ENCODE measurements around the gene LRP8. TPM values are rescaled to one million over a fixed set of nuclear protein-coding genes. Genes with fewer than 3 reads are reported as not detected.

The LRP8 gene
- total and polyA plus RNA-seq, 7 experiments from 2014 or later, result 0.64 to 45.8 (median 4.7) TPM

DNA sequence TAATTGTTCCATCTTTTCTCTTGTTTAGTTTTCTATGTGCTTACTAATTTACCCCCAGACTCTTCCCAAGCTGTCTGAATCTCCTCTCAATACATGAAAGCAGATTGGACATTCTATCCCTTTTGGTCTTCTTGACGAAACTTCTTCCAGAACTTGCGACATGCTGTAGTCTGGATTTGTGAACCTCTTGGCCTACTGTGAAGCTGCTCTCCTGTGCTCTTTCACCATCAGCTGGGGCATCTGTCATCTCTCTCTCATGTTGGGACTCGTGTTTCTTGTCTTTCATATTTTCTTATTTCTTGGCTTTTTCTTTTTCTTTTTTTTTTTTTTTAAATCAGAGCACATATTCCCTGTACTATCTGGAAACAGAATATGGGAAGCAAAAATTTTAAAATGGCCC is 124.4 kb downstream of the LRP8 start:
- intact Hi-C loops (cut with micrococcal nuclease), result no loop called here
- H3K36me3 ChIP-seq (ENCODE audit: control insufficient read depth in 2 of 3, insufficient read depth in 3 of 3, low read length in 3 of 3), result peaks cover 3 to 75% (median 9%) of the 10 kb centered on the region in 3 experiments
- H3K4me3 ChIP-seq (ENCODE audit: low read length), result no peak overlapping the region
- H3K27me3 Mint-ChIP-seq, result no peaks in the 10 kb centered on the region
- H3K36me3 Mint-ChIP-seq, result peaks cover 43 to 72% (median 61%) of the 10 kb centered on the region in 5 donors
- no peak overlapping the region for H3K27ac ChIP-seq (ENCODE audit: low read depth, low read length)
- H3K27ac Mint-ChIP-seq, result peak overlapping the region in 1 of 9 donors; percentile 45
- no peak for ATAC-seq
- POLR2A ChIA-PET, result interaction anchor here (1.0 kb wide), 1 partner anchor 16 kb away, joined by 4 read pairs; no protein-coding TSS in a partner anchor
- CTCF ChIA-PET, result no interaction called here
- H3K4me1 ChIP-seq (ENCODE audit: control insufficient read depth in 2 of 2, insufficient read depth in 2 of 2, low read length in 2 of 2), result peaks cover 0 to 2% of the 10 kb centered on the region in 2 donors
- peaks cover 5 to 27% (median 16%) of the 10 kb centered on the region in 11 donors for H3K9me3 Mint-ChIP-seq
- no peaks in the 10 kb centered on the region for H3K27me3 ChIP-seq (ENCODE audit: control insufficient read depth in 2 of 2, insufficient read depth in 2 of 2, low read length in 2 of 2)
- H3K4me3 Mint-ChIP-seq, result no peak overlapping the region
- DNase-seq, result no peak
- H3K9me3 ChIP-seq (ENCODE audit: control insufficient read depth in 2 of 3, low read length in 3 of 3), result peaks cover 0 to 16% (median 3%) of the 10 kb centered on the region in 3 experiments
- peaks cover 3 to 53% (median 38%) of the 10 kb centered on the region in 7 donors for H3K4me1 Mint-ChIP-seq

DNA sequence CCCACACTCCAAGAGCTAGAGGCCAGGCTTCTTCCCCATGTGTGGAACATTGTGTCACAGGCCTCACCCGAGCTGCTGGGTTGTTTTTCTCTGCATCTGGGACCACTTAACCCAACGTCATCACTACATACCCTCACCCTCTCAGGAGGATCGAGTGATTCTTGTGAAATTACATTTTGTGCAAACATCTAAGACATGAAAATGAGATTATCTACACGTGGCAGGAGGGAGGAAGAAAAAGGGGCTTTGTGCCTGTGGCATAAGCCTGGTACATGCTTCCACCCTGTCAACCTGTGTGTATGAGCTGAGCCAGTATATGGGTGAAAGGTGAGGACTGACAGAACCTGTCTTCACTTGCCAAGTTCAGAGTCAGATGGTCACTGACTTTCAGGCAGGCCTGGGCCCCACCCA is 129.6 kb downstream of the LRP8 start:
- H3K4me3 Mint-ChIP-seq, result peak overlapping the region; percentile 88 to 100 (median 98)
- intact Hi-C loops (cut with micrococcal nuclease), result loop anchor here (5.0 kb wide), 6 partner anchors 181 to 1321 kb away; partner anchors contain the start of genes CC2D1B (in 1 of the 2), ECHDC2 (in 1 of the 2), NDC1 (in 1 of the 2) and NRDC (in 1 of the 2)
- H3K4me1 Mint-ChIP-seq, result peaks cover 16 to 57% (median 45%) of the 10 kb centered on the region in 7 donors
- peaks cover 13 to 29% (median 21%) of the 10 kb centered on the region in 5 donors for H3K36me3 Mint-ChIP-seq
- ATAC-seq, result no peak
- H3K4me1 ChIP-seq (ENCODE audit: control insufficient read depth in 2 of 2, insufficient read depth in 2 of 2, low read length in 2 of 2), result peaks cover 16 to 20% of the 10 kb centered on the region in 2 donors
- no peaks in the 10 kb centered on the region for H3K9me3 Mint-ChIP-seq
- ChIA-PET POLR2A (interaction anchor here (1.0 to 6.3 kb wide), 3 partner anchors 16 to 23 kb away, joined by 3 to 42 read pairs (median 3); partner anchors contain the start of gene CZIB), CTCF (no interaction called here)
- H3K27ac Mint-ChIP-seq, result peak overlapping the region; percentile 90 to 100 (median 97)
- no peaks in the 10 kb centered on the region for H3K9me3 ChIP-seq (ENCODE audit: control insufficient read depth in 2 of 3, low read length in 3 of 3)
- H3K27me3 ChIP-seq (ENCODE audit: control insufficient read depth in 2 of 2, insufficient read depth in 2 of 2, low read length in 2 of 2), result no peaks in the 10 kb centered on the region
- no peaks in the 10 kb centered on the region for H3K27me3 Mint-ChIP-seq
- no peak for DNase-seq
- peak overlapping the region; percentile 98 for H3K27ac ChIP-seq (ENCODE audit: low read depth, low read length)
- peaks cover 0 to 26% (median under 1%) of the 10 kb centered on the region in 3 experiments for H3K36me3 ChIP-seq (ENCODE audit: control insufficient read depth in 2 of 3, insufficient read depth in 3 of 3, low read length in 3 of 3)
- H3K4me3 ChIP-seq (ENCODE audit: low read length), result no peak overlapping the region

DNA sequence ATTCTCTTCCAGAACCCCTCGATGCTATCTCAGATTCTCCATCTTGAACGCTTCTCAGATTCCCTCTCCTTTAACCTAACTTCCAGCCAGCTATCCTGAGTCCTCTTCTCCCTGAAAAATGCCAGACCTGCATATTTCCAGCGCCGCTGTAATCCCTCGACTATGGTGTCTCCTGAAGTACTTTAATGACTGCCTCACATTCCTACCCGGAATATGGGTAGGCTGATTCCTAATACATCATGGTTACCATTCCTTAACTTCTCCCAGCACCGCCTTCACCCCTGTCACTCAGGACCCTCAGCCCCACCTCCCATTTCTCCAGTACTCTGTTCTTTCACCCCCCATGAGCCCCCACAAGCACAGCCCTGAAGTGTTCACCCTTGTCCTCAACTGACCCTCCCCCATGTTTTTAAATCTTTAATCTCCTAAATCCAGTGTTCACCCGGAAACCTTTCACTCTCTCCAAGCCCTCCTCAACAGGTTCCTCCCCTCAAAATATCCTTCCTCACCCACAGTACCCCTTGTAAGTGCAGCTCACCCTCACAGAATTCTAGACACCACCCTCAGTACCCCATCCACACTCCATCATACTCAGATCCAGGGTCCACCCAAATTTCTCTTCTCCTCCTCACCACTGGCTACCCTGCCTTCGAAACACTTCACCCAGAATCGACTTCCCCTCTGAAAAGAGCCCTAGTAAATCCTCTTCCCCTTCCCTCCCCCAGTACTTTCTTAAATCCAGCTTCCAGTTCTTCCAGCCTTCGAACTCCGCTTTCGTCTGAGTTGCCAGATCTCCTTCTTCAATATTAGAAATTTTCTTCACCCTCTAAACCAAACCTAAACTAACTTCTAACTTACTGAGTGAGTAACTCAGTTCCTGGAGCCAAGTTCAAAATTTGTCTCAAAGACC is 130.3 kb downstream of the LRP8 start:
- peaks cover 13 to 50% (median 44%) of the 10 kb centered on the region in 7 donors for H3K4me1 Mint-ChIP-seq
- Histone ChIP-seq H3K4me3 (ENCODE audit: low read length) (peak overlapping the region; percentile 91), H3K4me1 (ENCODE audit: control insufficient read depth in 2 of 2, insufficient read depth in 2 of 2, low read length in 2 of 2) (peaks cover 16 to 20% of the 10 kb centered on the region in 2 donors), H3K9me3 (ENCODE audit: control insufficient read depth in 2 of 3, low read length in 3 of 3) (no peaks in the 10 kb centered on the region), H3K27ac (ENCODE audit: low read depth, low read length) (peak overlapping the region; percentile 98), H3K36me3 (ENCODE audit: control insufficient read depth in 2 of 3, insufficient read depth in 3 of 3, low read length in 3 of 3) (peaks cover 0 to 19% (median 0%) of the 10 kb centered on the region in 3 experiments), H3K27me3 (ENCODE audit: control insufficient read depth in 2 of 2, insufficient read depth in 2 of 2, low read length in 2 of 2) (no peaks in the 10 kb centered on the region)
- no peaks in the 10 kb centered on the region for H3K27me3 Mint-ChIP-seq
- H3K27ac Mint-ChIP-seq, result peak overlapping the region; percentile 90 to 100 (median 97)
- DNase-seq, result no peak
- H3K4me3 Mint-ChIP-seq, result peak overlapping the region; percentile 88 to 100 (median 98)
- peaks cover 0 to 3% (median 0%) of the 10 kb centered on the region in 11 donors for H3K9me3 Mint-ChIP-seq
- CTCF ChIA-PET, result no interaction called here
- intact Hi-C loops (cut with micrococcal nuclease), result loop anchor here (2.0 to 5.0 kb wide), 9 partner anchors 180 to 1320 kb away; partner anchors contain the start of genes NDC1 (in 2 of the 2), NRDC (in 2 of the 2), CC2D1B (in 1 of the 2) and ECHDC2 (in 1 of the 2)
- H3K36me3 Mint-ChIP-seq, result peaks cover 6 to 23% (median 14%) of the 10 kb centered on the region in 5 donors
- POLR2A ChIA-PET, result interaction anchor here (0.7 to 6.3 kb wide), 4 partner anchors 15 to 23 kb away, joined by 3 to 42 read pairs (median 3); partner anchors contain the start of gene CZIB
- no peak for ATAC-seq

DNA sequence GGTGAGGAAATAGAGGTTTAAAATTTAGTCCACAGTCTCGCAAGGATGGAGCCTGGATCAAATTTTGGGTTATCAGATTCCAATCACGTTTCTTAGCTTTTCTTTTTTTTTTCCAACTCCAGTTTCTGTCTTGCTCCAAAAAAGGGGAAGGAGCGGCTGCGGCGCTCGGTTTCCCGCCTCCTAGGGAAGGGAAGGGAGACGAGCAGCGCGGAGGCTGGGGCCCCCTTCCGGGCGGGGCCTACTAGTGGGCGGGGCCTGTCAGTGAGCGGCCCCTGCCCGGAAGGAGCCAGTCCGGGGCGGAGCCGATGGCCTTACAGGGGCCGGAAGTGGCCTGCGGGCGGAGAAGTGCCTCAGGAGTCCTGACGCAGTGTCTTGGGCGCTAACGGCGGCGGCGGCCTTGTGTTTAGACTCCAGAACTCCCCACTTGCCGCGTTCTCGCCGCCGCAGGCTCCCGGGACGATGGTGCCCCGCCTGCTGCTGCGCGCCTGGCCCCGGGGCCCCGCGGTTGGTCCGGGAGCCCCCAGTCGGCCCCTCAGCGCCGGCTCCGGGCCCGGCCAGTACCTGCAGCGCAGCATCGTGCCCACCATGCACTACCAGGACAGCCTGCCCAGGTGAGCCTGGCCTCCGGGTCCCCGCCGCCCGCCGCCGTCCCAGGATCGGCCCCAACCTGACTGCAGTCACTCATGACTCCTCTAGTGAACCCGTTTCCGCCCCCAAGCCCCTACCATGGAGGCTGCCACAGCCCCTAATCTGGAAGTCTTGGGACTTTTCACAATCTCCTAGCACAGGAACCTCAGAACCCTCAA is 131.2 kb downstream of the LRP8 start, which contains the start of gene CPT2:
Gene CPT2 (plus strand): TSS at position 340 of the 806 bp plus-strand sequence. CDS start 120 bp downstream, at position 460.
- H3K27me3 Mint-ChIP-seq, result no peaks in the 10 kb centered on the region
- ATAC-seq (peak; percentile 99), DNase-seq (peak; percentile 78 to 94 (median 89))
- peak within 1 kb of the TSS; percentile 88 to 100 (median 98) for H3K4me3 Mint-ChIP-seq
- H3K27ac Mint-ChIP-seq, result peak within 1 kb of the TSS; percentile 90 to 100 (median 97)
- intact Hi-C loops (cut with micrococcal nuclease), result loop anchor here (1.0 to 5.0 kb wide), 17 partner anchors 24 to 1319 kb away; partner anchors contain the start of genes CC2D1B (in 2 of the 2), CZIB (in 2 of the 2), MAGOH (in 2 of the 2) and NDC1 (in 2 of the 2)
- H3K36me3 Mint-ChIP-seq, result peaks cover 4 to 21% (median 12%) of the 10 kb centered on the region in 5 donors
- peaks cover 13 to 48% (median 44%) of the 10 kb centered on the region in 7 donors for H3K4me1 Mint-ChIP-seq
- Histone ChIP-seq H3K36me3 (ENCODE audit: control insufficient read depth in 2 of 3, insufficient read depth in 3 of 3, low read length in 3 of 3) (peaks cover 0 to 11% (median 0%) of the 10 kb centered on the region in 3 experiments), H3K9me3 (ENCODE audit: control insufficient read depth in 2 of 3, low read length in 3 of 3) (no peaks in the 10 kb centered on the region), H3K27ac (ENCODE audit: low read depth, low read length) (peak within 1 kb of the TSS; percentile 98), H3K27me3 (ENCODE audit: control insufficient read depth in 2 of 2, insufficient read depth in 2 of 2, low read length in 2 of 2) (no peaks in the 10 kb centered on the region), H3K4me1 (ENCODE audit: control insufficient read depth in 2 of 2, insufficient read depth in 2 of 2, low read length in 2 of 2) (peaks cover 16 to 20% of the 10 kb centered on the region in 2 donors), H3K4me3 (ENCODE audit: low read length) (peak within 1 kb of the TSS; percentile 91)
- ChIA-PET POLR2A (interaction anchor here (0.6 to 6.3 kb wide), 5 partner anchors 10 to 24 kb away, joined by 3 to 42 read pairs (median 4); partner anchors contain the start of gene CZIB), CTCF (interaction anchor here (1.7 kb wide), 1 partner anchor 14 kb away, joined by 4 read pairs; no protein-coding TSS in a partner anchor)
- peaks cover 0 to 4% (median 0%) of the 10 kb centered on the region in 11 donors for H3K9me3 Mint-ChIP-seq

DNA sequence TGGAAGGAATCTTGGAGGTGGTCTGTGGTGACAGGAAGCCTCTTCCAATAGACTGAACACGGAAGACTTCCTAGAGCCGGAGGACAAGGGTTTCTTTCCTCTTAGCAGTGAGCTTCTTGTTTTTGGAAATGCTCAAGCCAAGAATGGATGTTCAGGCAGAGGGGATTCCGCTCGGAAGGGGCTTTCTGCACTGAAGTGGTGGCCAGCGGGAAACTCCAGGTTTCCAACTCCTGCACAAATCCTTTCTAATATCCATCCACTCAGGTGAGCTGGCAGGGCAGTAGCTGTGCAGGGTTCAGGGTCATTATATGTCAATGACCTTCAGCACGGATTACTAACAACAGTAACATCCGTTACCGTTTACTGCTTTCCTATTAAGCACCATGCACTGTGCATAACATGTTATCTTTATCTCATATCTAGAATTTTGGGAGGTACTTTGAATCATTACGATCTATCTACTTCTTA is 131.8 kb downstream of the LRP8 start:
- Histone ChIP-seq H3K4me1 (ENCODE audit: control insufficient read depth in 2 of 2, insufficient read depth in 2 of 2, low read length in 2 of 2) (peaks cover 16 to 20% of the 10 kb centered on the region in 2 donors), H3K4me3 (ENCODE audit: low read length) (peak overlapping the region; percentile 91), H3K36me3 (ENCODE audit: control insufficient read depth in 2 of 3, insufficient read depth in 3 of 3, low read length in 3 of 3) (peaks cover 0 to 5% (median 0%) of the 10 kb centered on the region in 3 experiments), H3K27ac (ENCODE audit: low read depth, low read length) (peak overlapping the region; percentile 98), H3K9me3 (ENCODE audit: control insufficient read depth in 2 of 3, low read length in 3 of 3) (no peaks in the 10 kb centered on the region), H3K27me3 (ENCODE audit: control insufficient read depth in 2 of 2, insufficient read depth in 2 of 2, low read length in 2 of 2) (no peaks in the 10 kb centered on the region)
- peaks cover 2 to 15% (median 5%) of the 10 kb centered on the region in 5 donors for H3K36me3 Mint-ChIP-seq
- POLR2A ChIA-PET, result interaction anchor here (0.6 to 6.3 kb wide), 5 partner anchors 10 to 44 kb away, joined by 3 to 42 read pairs (median 4); partner anchors contain the start of gene CZIB
- ATAC-seq (peak; percentile 24), DNase-seq (peak in 2 of 9 donors; percentile 6 to 8)
- CTCF ChIA-PET, result interaction anchor here (1.7 kb wide), 1 partner anchor 14 kb away, joined by 4 read pairs; no protein-coding TSS in a partner anchor
- no peaks in the 10 kb centered on the region for H3K27me3 Mint-ChIP-seq
- intact Hi-C loops (cut with micrococcal nuclease), result loop anchor here (1.0 to 5.0 kb wide), 17 partner anchors 24 to 1319 kb away; partner anchors contain the start of genes CC2D1B (in 2 of the 2), CZIB (in 2 of the 2), MAGOH (in 2 of the 2) and NDC1 (in 2 of the 2)
- H3K27ac Mint-ChIP-seq, result peak overlapping the region; percentile 84 to 100 (median 93)
- H3K4me3 Mint-ChIP-seq, result peak overlapping the region; percentile 88 to 100 (median 94)
- peaks cover 0 to 4% (median 0%) of the 10 kb centered on the region in 11 donors for H3K9me3 Mint-ChIP-seq
- H3K4me1 Mint-ChIP-seq, result peaks cover 13 to 45% (median 42%) of the 10 kb centered on the region in 7 donors

Data from naive thymus-derived CD4-positive, alpha-beta T cell (primary cell).